ENCODE results near the gene FUT7.

FUT7 gene

GRCh38 chr9:136995362-136995761 is 36.5 kb downstream of the FUT7 start:
- Histone ChIP-seq H3K27ac (ENCODE audit: low read depth, low read length) (no peak overlapping the region), H3K4me1 (ENCODE audit: control insufficient read depth, insufficient read depth, low read length) (peaks cover 20% of the 10 kb centered on the region), H3K27me3 (ENCODE audit: control insufficient read depth, insufficient read depth, low read length) (peaks cover 23% of the 10 kb centered on the region), H3K9ac (ENCODE audit: low read length) (no peak overlapping the region), H3K4me3 (ENCODE audit: low read depth, low read length) (peak overlapping the region; percentile 45; the same call in 1 of the 2 replicates), H3K9me3 (ENCODE audit: control insufficient read depth, insufficient read depth, low read depth, low read length) (peaks cover 9% of the 10 kb centered on the region), H3K36me3 (ENCODE audit: control insufficient read depth, insufficient read depth, low read length) (no peaks in the 10 kb centered on the region)

DNA sequence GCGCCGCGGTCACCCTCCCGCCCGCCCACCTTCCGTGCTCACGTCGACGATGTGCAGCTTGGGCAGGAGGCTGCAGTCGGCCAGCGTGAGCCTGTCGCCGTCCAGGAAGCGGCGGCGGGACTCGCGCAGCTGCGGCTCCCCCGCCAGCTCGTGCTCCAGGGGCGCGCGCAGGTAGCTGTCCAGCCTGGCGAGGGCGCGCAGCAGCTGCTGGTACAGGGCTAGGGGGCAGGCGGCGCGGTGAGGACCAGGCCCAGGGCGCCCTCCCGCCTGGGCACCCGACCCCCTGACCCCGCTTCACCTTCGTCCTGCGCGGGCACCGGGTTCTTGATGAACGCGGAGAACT is 37.0 kb downstream of the FUT7 start:
- Histone ChIP-seq H3K4me3 (ENCODE audit: low read depth, low read length) (peak overlapping the region; percentile 45), H3K36me3 (ENCODE audit: control insufficient read depth, insufficient read depth, low read length) (no peaks in the 10 kb centered on the region), H3K27ac (ENCODE audit: low read depth, low read length) (no peak overlapping the region), H3K27me3 (ENCODE audit: control insufficient read depth, insufficient read depth, low read length) (peaks cover 23% of the 10 kb centered on the region), H3K9ac (ENCODE audit: low read length) (no peak overlapping the region), H3K9me3 (ENCODE audit: control insufficient read depth, insufficient read depth, low read depth, low read length) (peaks cover 11% of the 10 kb centered on the region), H3K4me1 (ENCODE audit: control insufficient read depth, insufficient read depth, low read length) (peaks cover 20% of the 10 kb centered on the region)

- H3K4me1 ChIP-seq (ENCODE audit: control insufficient read depth, insufficient read depth, low read length) = peaks cover 20% of the 10 kb centered on the region
- no peaks in the 10 kb centered on the region for H3K36me3 ChIP-seq (ENCODE audit: control insufficient read depth, insufficient read depth, low read length)
- no peak overlapping the region for H3K27ac ChIP-seq (ENCODE audit: low read depth, low read length)
- H3K27me3 ChIP-seq (ENCODE audit: control insufficient read depth, insufficient read depth, low read length) = peaks cover 23% of the 10 kb centered on the region
- no peak overlapping the region for H3K9ac ChIP-seq (ENCODE audit: low read length)
- peaks cover 11% of the 10 kb centered on the region for H3K9me3 ChIP-seq (ENCODE audit: control insufficient read depth, insufficient read depth, low read depth, low read length)
- H3K4me3 ChIP-seq (ENCODE audit: low read depth, low read length) = peak overlapping the region; percentile 45
Measured at GRCh38 chr9:136994180-136994887, 37.6 kb downstream of the FUT7 start.

GRCh38 chr9:136992819-136993369 is 39.0 kb downstream of the FUT7 start:
- peaks cover 11% of the 10 kb centered on the region for H3K9me3 ChIP-seq (ENCODE audit: control insufficient read depth, insufficient read depth, low read depth, low read length)
- H3K27ac ChIP-seq (ENCODE audit: low read depth, low read length) = no peak overlapping the region
- no peaks in the 10 kb centered on the region for H3K36me3 ChIP-seq (ENCODE audit: control insufficient read depth, insufficient read depth, low read length)
- peaks cover 23% of the 10 kb centered on the region for H3K27me3 ChIP-seq (ENCODE audit: control insufficient read depth, insufficient read depth, low read length)
- H3K4me3 ChIP-seq (ENCODE audit: low read depth, low read length) = peak overlapping the region; percentile 74
- peak overlapping the region; percentile 56 for H3K9ac ChIP-seq (ENCODE audit: low read length)
- H3K4me1 ChIP-seq (ENCODE audit: control insufficient read depth, insufficient read depth, low read length) = peaks cover 20% of the 10 kb centered on the region

- peaks cover 23% of the 10 kb centered on the region for H3K27me3 ChIP-seq (ENCODE audit: control insufficient read depth, insufficient read depth, low read length)
- H3K4me1 ChIP-seq (ENCODE audit: control insufficient read depth, insufficient read depth, low read length) = peaks cover 17% of the 10 kb centered on the region
- peak within 1 kb of the TSS; percentile 56 for H3K9ac ChIP-seq (ENCODE audit: low read length)
- H3K4me3 ChIP-seq (ENCODE audit: low read depth, low read length) = peak within 1 kb of the TSS; percentile 74
- peaks cover 11% of the 10 kb centered on the region for H3K9me3 ChIP-seq (ENCODE audit: control insufficient read depth, insufficient read depth, low read depth, low read length)
- no peaks in the 10 kb centered on the region for H3K36me3 ChIP-seq (ENCODE audit: control insufficient read depth, insufficient read depth, low read length)
- no peak within 1 kb of the TSS; the same call in 1 of the 2 replicates for H3K27ac ChIP-seq (ENCODE audit: low read depth, low read length)
Measured at GRCh38 chr9:136991993-136992818, 39.7 kb downstream of the FUT7 start, which contains the start of gene PAXX. PAXX (plus strand) TSS chr9:136992422; CDS start chr9:136992444, 22 bp downstream.

DNA sequence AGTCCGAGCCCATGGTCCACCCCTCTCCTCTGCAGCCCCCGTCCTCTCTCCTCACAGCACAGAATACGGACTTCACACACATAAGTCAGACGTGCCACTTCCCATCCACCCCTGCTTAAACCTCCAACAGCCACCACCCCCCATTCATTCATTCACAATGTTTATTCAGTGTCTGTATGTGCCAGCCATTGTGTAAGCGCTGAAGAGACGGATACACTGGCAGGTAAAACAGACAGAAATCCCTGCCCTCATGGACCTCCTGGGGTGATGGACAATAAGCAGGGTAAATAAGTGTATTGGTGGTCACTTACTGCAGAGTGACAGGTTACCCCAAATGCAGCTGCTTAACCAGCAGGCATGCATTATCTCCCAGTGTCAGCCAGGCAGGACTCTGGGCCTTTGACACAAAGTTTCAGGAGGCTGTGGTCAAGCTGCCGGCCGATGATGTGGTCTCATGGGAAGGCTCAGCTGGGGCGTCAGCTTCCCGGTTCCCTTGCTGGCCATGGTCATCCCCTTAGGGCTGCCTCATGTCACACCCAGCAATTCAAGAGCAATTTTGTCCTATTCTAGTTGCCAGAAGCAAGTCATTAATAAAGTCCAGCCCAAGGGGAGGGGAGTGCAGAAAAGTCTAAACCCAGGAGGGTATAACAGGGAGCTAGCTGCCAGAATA is 41.5 kb downstream of the FUT7 start:
- Histone ChIP-seq H3K27ac (ENCODE audit: low read depth, low read length) (no peak overlapping the region), H3K4me3 (ENCODE audit: low read depth, low read length) (no peak overlapping the region), H3K9ac (ENCODE audit: low read length) (no peak overlapping the region), H3K4me1 (ENCODE audit: control insufficient read depth, insufficient read depth, low read length) (peaks cover 4% of the 10 kb centered on the region; the same call in 1 of the 2 replicates), H3K27me3 (ENCODE audit: control insufficient read depth, insufficient read depth, low read length) (peaks cover 18% of the 10 kb centered on the region), H3K9me3 (ENCODE audit: control insufficient read depth, insufficient read depth, low read depth, low read length) (peaks cover 11% of the 10 kb centered on the region), H3K36me3 (ENCODE audit: control insufficient read depth, insufficient read depth, low read length) (no peaks in the 10 kb centered on the region)

DNA sequence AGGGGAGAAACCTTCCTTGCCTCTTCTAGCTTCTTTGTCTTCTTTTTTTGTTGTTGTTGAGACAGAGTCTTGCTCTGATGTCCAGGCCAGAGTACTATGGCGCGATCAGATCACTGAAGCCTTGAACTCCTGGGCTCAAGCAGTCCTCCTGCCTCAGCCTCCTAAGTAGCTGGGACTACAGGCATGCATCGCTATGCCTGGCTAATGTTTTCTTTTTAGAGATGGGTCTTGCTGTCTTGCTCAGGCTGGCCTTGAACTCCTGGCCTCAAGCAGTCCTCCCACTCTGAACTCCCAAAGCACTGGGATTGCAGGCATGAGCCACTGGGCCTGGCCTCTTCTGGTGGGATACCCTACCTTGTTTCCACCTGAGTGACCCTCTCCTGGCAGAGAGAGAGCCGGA is 43.0 kb downstream of the FUT7 start:
- H3K9me3 ChIP-seq (ENCODE audit: control insufficient read depth, insufficient read depth, low read depth, low read length) = peaks cover 11% of the 10 kb centered on the region
- H3K27me3 ChIP-seq (ENCODE audit: control insufficient read depth, insufficient read depth, low read length) = peaks cover 19% of the 10 kb centered on the region; the same call in 1 of the 2 replicates
- H3K27ac ChIP-seq (ENCODE audit: low read depth, low read length) = no peak overlapping the region
- H3K4me1 ChIP-seq (ENCODE audit: control insufficient read depth, insufficient read depth, low read length) = peaks cover 8% of the 10 kb centered on the region
- H3K9ac ChIP-seq (ENCODE audit: low read length) = no peak overlapping the region
- H3K36me3 ChIP-seq (ENCODE audit: control insufficient read depth, insufficient read depth, low read length) = no peaks in the 10 kb centered on the region
- H3K4me3 ChIP-seq (ENCODE audit: low read depth, low read length) = no peak overlapping the region

GRCh38 chr9:136985853-136986252 is 46.0 kb downstream of the FUT7 start:
- no peak overlapping the region for H3K9ac ChIP-seq (ENCODE audit: low read length)
- H3K4me1 ChIP-seq (ENCODE audit: control insufficient read depth, insufficient read depth, low read length) = peaks cover 4% of the 10 kb centered on the region
- H3K4me3 ChIP-seq (ENCODE audit: low read depth, low read length) = no peak overlapping the region
- peaks cover 22% of the 10 kb centered on the region; the same call in 1 of the 2 replicates for H3K27me3 ChIP-seq (ENCODE audit: control insufficient read depth, insufficient read depth, low read length)
- no peak overlapping the region for H3K27ac ChIP-seq (ENCODE audit: low read depth, low read length)
- H3K9me3 ChIP-seq (ENCODE audit: control insufficient read depth, insufficient read depth, low read depth, low read length) = peaks cover 8% of the 10 kb centered on the region
- no peaks in the 10 kb centered on the region for H3K36me3 ChIP-seq (ENCODE audit: control insufficient read depth, insufficient read depth, low read length)

- H3K36me3 ChIP-seq (ENCODE audit: control insufficient read depth, insufficient read depth, low read length) = no peaks in the 10 kb centered on the region
- no peak overlapping the region for H3K9ac ChIP-seq (ENCODE audit: low read length)
- H3K27ac ChIP-seq (ENCODE audit: low read depth, low read length) = no peak overlapping the region
- peaks cover 4% of the 10 kb centered on the region for H3K4me1 ChIP-seq (ENCODE audit: control insufficient read depth, insufficient read depth, low read length)
- peaks cover under 1% of the 10 kb centered on the region; the same call in 1 of the 2 replicates for H3K9me3 ChIP-seq (ENCODE audit: control insufficient read depth, insufficient read depth, low read depth, low read length)
- H3K27me3 ChIP-seq (ENCODE audit: control insufficient read depth, insufficient read depth, low read length) = peaks cover 22% of the 10 kb centered on the region; the same call in 1 of the 2 replicates
- peak overlapping the region; percentile 46 for H3K4me3 ChIP-seq (ENCODE audit: low read depth, low read length)
Measured at GRCh38 chr9:136985027-136985602, 46.8 kb downstream of the FUT7 start.

- no peak overlapping the region for H3K27ac ChIP-seq (ENCODE audit: low read depth, low read length)
- H3K9ac ChIP-seq (ENCODE audit: low read length) = no peak overlapping the region
- H3K9me3 ChIP-seq (ENCODE audit: control insufficient read depth, insufficient read depth, low read depth, low read length) = no peaks in the 10 kb centered on the region
- H3K4me1 ChIP-seq (ENCODE audit: control insufficient read depth, insufficient read depth, low read length) = peaks cover 4% of the 10 kb centered on the region
- H3K27me3 ChIP-seq (ENCODE audit: control insufficient read depth, insufficient read depth, low read length) = peaks cover 22% of the 10 kb centered on the region; the same call in 1 of the 2 replicates
- H3K36me3 ChIP-seq (ENCODE audit: control insufficient read depth, insufficient read depth, low read length) = no peaks in the 10 kb centered on the region
- H3K4me3 ChIP-seq (ENCODE audit: low read depth, low read length) = peak overlapping the region; percentile 46; the same call in 1 of the 2 replicates
Measured at GRCh38 chr9:136984464-136985026, 47.3 kb downstream of the FUT7 start.

Measured in HUES6 (cell line).